ENCODE results near the gene ZNF580. TPM values are rescaled to one million over a fixed set of nuclear protein-coding genes. Genes with fewer than 3 reads are reported as not detected.

Gene ZNF580
- total and polyA plus RNA-seq, 2 of the 8 experiments (the other 6 are each of a cell fraction or from before 2014, with no cell fraction given): 12.0 to 24.6 TPM

DNA sequence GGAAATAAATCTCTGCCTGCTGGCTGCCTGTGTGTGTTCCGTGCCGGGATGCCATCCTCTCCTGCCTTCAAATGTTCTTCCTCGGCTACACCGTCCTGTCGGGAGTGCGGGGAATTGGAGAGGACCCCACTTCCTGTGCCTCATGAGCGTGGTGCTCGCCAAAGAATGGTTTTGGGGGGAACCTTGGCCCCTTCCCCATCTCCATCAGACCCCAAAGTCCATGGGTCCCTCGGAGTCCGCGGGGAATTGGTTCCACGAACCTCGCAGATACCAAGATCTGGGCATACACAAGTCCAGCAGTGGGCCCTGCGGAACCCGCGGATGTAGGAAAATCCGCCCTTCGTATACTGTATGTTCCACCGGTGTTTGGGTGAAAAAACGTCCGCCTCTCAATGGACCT, 37.7 kb upstream of the ZNF580 start:
- H3K4me3 ChIP-seq (ENCODE audit: extremely low read depth in 1 of 4, insufficient read depth in 2 of 4, low read depth in 3 of 4, low read length in 4 of 4): no peak overlapping the region
- H3K36me3 ChIP-seq (ENCODE audit: control insufficient read depth in 2 of 4, insufficient read depth in 4 of 4, low read length in 3 of 4): no peaks in the 10 kb centered on the region
- no peak overlapping the region for H3K27ac ChIP-seq (ENCODE audit: low read depth, low read length)
- ChIA-PET POLR2A (ENCODE audit: partially characterized antibody) (interaction anchor here (1.3 to 3.6 kb wide), 4 partner anchors 10 to 21 kb away, joined by 3 to 18 read pairs (median 6); partner anchors contain the start of gene ZNF784), CTCF (ENCODE audit: partially characterized antibody) (interaction anchor here (1.0 to 1.4 kb wide), 2 partner anchors 14 to 126 kb away, joined by 3 read pairs; partner anchors contain the start of gene ZNF628)
- H3K9ac ChIP-seq (replicated peaks in 1 of 4; ENCODE audit: extremely low read depth in 1 of 4, low read depth in 3 of 4, low read length in 3 of 4): no peak overlapping the region
- peak overlapping the region; percentile 47 for H2BK120ac ChIP-seq (replicated peaks; ENCODE audit: low read depth, low read length)
- no peak overlapping the region for H3K14ac ChIP-seq (ENCODE audit: insufficient read length)
- H3K18ac ChIP-seq (ENCODE audit: extremely low read depth, low read length): no peak overlapping the region
- no peak overlapping the region; the same call in 1 of the 2 replicates for H4K8ac ChIP-seq (ENCODE audit: extremely low read depth, insufficient read depth, low read length)
- H4K20me1 ChIP-seq (replicated peaks in 1 of 2; ENCODE audit: control insufficient read depth in 1 of 2, insufficient read depth in 2 of 2, low read length in 2 of 2): peaks cover 2 to 12% of the 10 kb centered on the region in 2 experiments
- H4K91ac ChIP-seq (replicated peaks; ENCODE audit: insufficient read length, low read length): peak overlapping the region; percentile 25
- H3K23me2 ChIP-seq (ENCODE audit: low read depth, low read length): peaks cover 21% of the 10 kb centered on the region
- peak overlapping the region; percentile 84 for H2AK5ac ChIP-seq (ENCODE audit: low read depth, low read length)
- no peak overlapping the region for H2BK15ac ChIP-seq (ENCODE audit: low read length)
- no peak overlapping the region for H4K5ac ChIP-seq (ENCODE audit: insufficient read length, low read depth, low read length)
- FAIRE-seq (no peak), DNase-seq (ENCODE audit: low read depth in 1 of 2, low spot score in 2 of 2) (peak in 1 of 2 experiments; percentile 49)
- H2BK5ac ChIP-seq (ENCODE audit: low read depth, low read length): 0 out of 2 replicates have a peak overlapping the region, but pooled peaks have one; percentile 66
- no peak overlapping the region for H3K23ac ChIP-seq (ENCODE audit: insufficient read length)
- WGBS, 2 experiments (ENCODE audit: extremely low coverage in 1 of 2, insufficient coverage in 1 of 2, insufficient read length in 1 of 2, insufficient replicate concordance in 2 of 2, low coverage in 1 of 2, low lambda C conversion rate in 2 of 2, missing lambda C conversion rate in 1 of 2): 90% methylated on average over 20 of the region's 21 CpGs; no CpG with 5 or more reads in 1 of the 2 experiments
- no peak for TF ChIP-seq PHF8 (conservative IDR thresholded peaks at IDR 0.05; ENCODE audit: low read depth, low read length)
- TF ChIP-seq MAFK (IDR thresholded peaks at IDR 0.05; ENCODE audit: low read depth, low read length): no peak
- no peak for TF ChIP-seq HDAC6 (IDR thresholded peaks at IDR 0.05; ENCODE audit: low read depth, low read length)
- TF ChIP-seq BACH1 (IDR thresholded peaks at IDR 0.05; ENCODE audit: low read length): no peak
- no peak for TF ChIP-seq BRCA1 (IDR thresholded peaks at IDR 0.05; ENCODE audit: low read depth, low read length)
- TF ChIP-seq EP300 (IDR thresholded peaks at IDR 0.05; ENCODE audit: borderline replicate concordance in 1 of 2, low read depth in 2 of 2, low read length in 2 of 2): no peak
- H3K79me2 ChIP-seq (ENCODE audit: control insufficient read depth in 1 of 2, insufficient read depth in 2 of 2, low read length in 2 of 2): peaks cover 0 to 10% of the 10 kb centered on the region in 2 experiments; a peak in 2 of 4 replicates
- H2AFZ ChIP-seq (ENCODE audit: low read length): no peak overlapping the region
- peak overlapping the region in 1 of 2 experiments; percentile 25; a peak in 1 of 4 replicates for H3K4me2 ChIP-seq (ENCODE audit: insufficient read depth in 1 of 2, low read depth in 2 of 2, low read length in 2 of 2)
- no peaks in the 10 kb centered on the region for H3K9me3 ChIP-seq (ENCODE audit: insufficient read depth in 2 of 2, low read depth in 1 of 2, low read length in 1 of 2)
- H3K56ac ChIP-seq (replicated peaks; ENCODE audit: insufficient read length, low read depth, low read length): no peak overlapping the region
- H3K79me1 ChIP-seq (ENCODE audit: low read depth, low read length): peaks cover 3% of the 10 kb centered on the region
- H2BK20ac ChIP-seq (ENCODE audit: low read length): peak overlapping the region; percentile 63
- peak overlapping the region; percentile 68; the same call in 1 of the 2 replicates for H2BK12ac ChIP-seq (ENCODE audit: low read depth, low read length)
- no peak overlapping the region for H3K4ac ChIP-seq (replicated peaks; ENCODE audit: insufficient read length, low read depth, low read length)
- no peaks in the 10 kb centered on the region for H3K27me3 ChIP-seq (replicated peaks in 1 of 4; ENCODE audit: control insufficient read depth in 3 of 4, extremely low read depth in 1 of 4, insufficient read depth in 3 of 4, low read length in 3 of 4)
- peaks cover 0 to 16% (median 12%) of the 10 kb centered on the region in 4 experiments; a peak in 6 of 7 replicates for H3K4me1 ChIP-seq (replicated peaks in 1 of 4; ENCODE audit: control insufficient read depth in 3 of 4, insufficient read depth in 4 of 4, low read length in 3 of 4)

Data from H1 (cell line).